Panc1 (cell line): Measurements from ENCODE around the gene ADH7.

ENCODE experiments used
- CTCF ChIP-seq: fragments of 450-650 bp; IDR thresholded peaks from 2 replicates; pipeline ENCODE4 v1.5.1; 2017; ENCODE audit warnings: mild to moderate bottlenecking
- POLR2AphosphoS5 ChIP-seq: IDR thresholded peaks from 2 replicates; pipeline ENCODE4 v1.6.1; 2012; ENCODE audit warnings: mild to moderate bottlenecking, low read depth, low read length, moderate library complexity
- REST ChIP-seq, 2 experiments: IDR thresholded peaks; 2 replicates each; pipeline ENCODE4 v1.6.1; 2011 to 2012; ENCODE audit warnings: low read depth in 2 of 2, control low read depth in 1 of 2, low read length in 1 of 2, mild to moderate bottlenecking in 1 of 2, moderate library complexity in 1 of 2; ENCODE audit not compliant: insufficient read depth in 1 of 2
- SIN3A ChIP-seq: IDR thresholded peaks from 2 replicates; pipeline ENCODE4 v1.6.1; 2012; ENCODE audit warnings: low read depth, mild to moderate bottlenecking, low read length, moderate library complexity, borderline replicate concordance; ENCODE audit not compliant: insufficient read depth
- TCF7L2 ChIP-seq: IDR thresholded peaks from 2 replicates; pipeline ENCODE4 v1.6.1; 2011; ENCODE audit warnings: mild to moderate bottlenecking, low read depth, low read length, inconsistent platforms

GRCh38 chr4:99381588-99382175, 53.5 kb downstream of the ADH7 start:
- TF ChIP-seq CTCF: no peak
- no peak for TF ChIP-seq POLR2AphosphoS5
- TF ChIP-seq REST (IDR thresholded peaks at IDR 0.05; ENCODE audit: insufficient read depth in 1 of 2, low read depth in 2 of 2, low read length in 1 of 2): no peak
- no peak for TF ChIP-seq TCF7L2
- TF ChIP-seq SIN3A: no peak
